GM13976 (cell line): ENCODE measurements around the gene KLRC2.
A peak's percentile ranks its signal among the peaks of the same experiment; 100 is the strongest.
"Not testable (repeated sequence)": the region's sequence is repeated elsewhere in the genome, so short reads cannot be mapped to it uniquely, and the experiment has no call there.

Experiments
- DNase-seq: peaks from one replicate; pipeline ENCODE4 v3.0.0; 2012; ENCODE audit warnings: low spot score
- in situ Hi-C: fragments of 300-500 bp; cut with MboI; formaldehyde crosslinking; loops from one replicate; pipeline ENCODE4 v1.12.0; 2022; ENCODE audit warnings: low sequenced_read_pairs, mixed read lengths, inconsistent platforms; ENCODE audit not compliant: unreplicated experiment
- TF ChIP-seq, protein P1 (sequence below): IDR thresholded peaks from 2 replicates; pipeline ENCODE4 v1.5.1; 2012; ENCODE audit warnings: borderline replicate concordance, mild to moderate bottlenecking; ENCODE audit not compliant: insufficient read depth; ENCODE audit errors: extremely low read depth, missing control alignments, control extremely low read depth

KLRC2 gene

DNA sequence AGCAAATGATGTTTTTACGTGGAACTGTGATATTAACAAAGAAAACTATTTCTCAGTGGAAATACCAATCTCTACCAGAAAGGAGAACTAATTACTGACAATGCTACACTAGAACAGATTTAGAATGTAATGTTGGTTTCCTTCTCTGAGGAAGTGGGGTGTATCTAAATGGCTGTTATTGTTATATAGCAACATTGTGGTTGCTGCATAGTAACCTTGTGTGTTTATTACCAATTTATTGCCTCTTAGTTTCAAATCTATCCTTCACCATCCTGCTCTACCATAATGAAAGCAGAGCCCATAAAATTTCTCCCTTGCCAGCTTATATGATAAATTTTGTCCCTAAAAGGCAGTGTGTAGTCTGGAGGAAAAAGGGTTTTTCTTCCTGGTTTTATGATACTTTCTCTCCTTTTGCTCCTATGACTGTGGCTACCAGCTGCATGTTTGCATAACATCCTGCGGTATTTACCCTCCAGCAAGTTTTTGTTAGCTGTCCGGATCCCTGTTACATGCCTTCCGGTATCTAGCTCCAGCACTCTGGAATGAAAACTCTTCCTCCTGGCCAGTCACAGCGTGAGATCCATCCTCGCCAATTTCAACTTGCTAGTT lies 40.3 kb downstream of the KLRC2 start:
- in situ Hi-C loops, result no loop called here
- TF ChIP-seq, protein P1, sequence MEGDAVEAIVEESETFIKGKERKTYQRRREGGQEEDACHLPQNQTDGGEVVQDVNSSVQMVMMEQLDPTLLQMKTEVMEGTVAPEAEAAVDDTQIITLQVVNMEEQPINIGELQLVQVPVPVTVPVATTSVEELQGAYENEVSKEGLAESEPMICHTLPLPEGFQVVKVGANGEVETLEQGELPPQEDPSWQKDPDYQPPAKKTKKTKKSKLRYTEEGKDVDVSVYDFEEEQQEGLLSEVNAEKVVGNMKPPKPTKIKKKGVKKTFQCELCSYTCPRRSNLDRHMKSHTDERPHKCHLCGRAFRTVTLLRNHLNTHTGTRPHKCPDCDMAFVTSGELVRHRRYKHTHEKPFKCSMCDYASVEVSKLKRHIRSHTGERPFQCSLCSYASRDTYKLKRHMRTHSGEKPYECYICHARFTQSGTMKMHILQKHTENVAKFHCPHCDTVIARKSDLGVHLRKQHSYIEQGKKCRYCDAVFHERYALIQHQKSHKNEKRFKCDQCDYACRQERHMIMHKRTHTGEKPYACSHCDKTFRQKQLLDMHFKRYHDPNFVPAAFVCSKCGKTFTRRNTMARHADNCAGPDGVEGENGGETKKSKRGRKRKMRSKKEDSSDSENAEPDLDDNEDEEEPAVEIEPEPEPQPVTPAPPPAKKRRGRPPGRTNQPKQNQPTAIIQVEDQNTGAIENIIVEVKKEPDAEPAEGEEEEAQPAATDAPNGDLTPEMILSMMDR, result no peak
- DNase-seq, result peak; percentile 21

DNA sequence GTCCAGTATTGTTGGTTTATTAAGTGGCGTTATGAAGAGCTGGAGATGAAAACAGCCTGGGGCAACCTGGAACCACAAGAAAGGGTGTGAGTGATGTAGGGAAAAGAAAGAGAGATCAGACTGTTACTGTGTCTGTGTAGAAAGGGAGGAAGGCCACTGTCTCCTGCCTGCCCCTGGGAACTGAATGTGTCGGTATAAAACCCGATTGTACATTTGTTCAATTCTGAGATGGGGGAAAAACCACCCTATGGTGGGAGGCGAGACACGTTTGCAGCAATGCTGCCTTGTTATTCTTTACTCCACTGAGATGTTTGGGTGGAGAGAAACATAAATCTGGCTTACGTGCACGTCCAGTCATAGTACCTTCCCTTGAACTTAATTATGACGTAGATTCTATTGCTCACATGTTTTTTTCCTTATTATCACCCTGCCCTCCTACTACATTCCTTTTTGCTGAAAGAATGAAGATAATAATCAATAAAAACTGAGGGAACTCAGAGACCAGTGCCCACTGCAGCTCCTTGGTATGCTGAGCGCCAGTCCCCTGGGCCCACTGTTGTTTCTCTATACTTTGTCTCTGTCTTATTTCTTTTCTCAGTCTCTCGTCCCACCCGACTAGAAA lies 41.2 kb downstream of the KLRC2 start:
- in situ Hi-C loops, DNase-seq: not testable (repeated sequence)

DNA sequence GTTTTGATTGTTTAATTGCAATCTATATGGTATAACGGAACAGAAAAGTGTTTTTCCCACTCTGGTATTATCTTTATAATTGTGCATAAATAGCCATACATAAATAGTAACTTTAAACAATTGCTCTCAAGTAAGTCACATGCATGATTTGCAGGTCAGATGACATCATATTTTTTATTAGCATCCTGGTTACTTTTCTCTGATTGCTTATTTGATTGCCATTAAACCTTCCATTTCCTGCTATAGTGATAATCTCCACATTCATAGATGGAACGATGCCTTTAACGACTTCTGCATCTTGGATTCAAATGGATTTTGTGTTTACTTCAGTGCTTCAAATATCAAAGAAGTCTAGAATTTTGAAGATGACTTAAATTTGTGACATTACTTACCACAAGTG lies 42.5 kb downstream of the KLRC2 start:
- in situ Hi-C loops, result no loop called here
- no peak for DNase-seq
- TF ChIP-seq, protein P1, result no peak

DNA sequence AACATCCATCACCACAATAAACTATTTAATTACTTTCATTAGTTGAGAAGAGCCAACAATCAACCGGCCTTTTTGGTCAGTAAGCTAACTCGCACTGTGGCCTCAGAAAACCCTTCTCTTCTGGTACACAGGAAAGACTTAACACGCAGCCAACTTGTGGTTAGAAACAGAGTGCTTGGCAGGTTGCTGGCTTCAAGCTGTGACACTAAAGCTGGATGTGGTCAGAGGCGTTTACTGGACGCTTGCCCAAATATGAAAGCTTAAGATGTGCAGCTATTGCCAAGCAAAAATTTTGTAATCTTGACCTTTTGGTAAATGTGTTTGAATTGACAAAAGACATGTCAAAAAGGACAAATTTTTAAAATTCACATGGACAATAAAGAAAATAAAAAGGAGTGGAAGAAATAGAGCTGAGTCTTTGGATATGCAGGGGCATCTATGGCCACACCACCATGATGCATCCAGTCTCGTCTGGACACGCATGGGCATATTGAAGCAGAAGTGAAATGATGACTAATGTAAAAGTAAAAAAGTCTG lies 43.3 kb downstream of the KLRC2 start:
- peak; percentile 24 for DNase-seq

DNA sequence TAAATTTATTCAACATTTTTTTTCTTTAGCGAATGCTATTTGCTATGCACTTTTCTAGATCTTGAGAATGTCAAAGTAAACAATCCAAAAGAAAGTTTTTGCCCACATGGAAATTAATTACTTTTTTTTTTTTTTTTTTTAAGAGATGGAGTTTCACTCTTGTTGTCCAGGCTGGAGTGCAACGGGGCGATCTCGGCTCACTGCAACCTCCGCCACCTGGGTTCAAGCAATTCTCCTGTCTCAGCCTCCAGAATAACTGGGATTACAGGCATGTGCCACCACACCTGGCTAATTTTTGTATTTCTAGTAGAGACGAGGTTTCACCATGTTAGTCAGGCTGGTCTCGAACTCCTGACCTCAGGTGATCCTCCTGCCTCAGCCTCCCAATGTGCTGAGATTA lies 44.8 kb downstream of the KLRC2 start:
- DNase-seq, in situ Hi-C loops: not testable (repeated sequence)

More for the DNA sequence above, 43.3 kb downstream of the KLRC2 start:
- TF ChIP-seq, protein P1, result no peak
- in situ Hi-C loops, result no loop called here

DNA sequence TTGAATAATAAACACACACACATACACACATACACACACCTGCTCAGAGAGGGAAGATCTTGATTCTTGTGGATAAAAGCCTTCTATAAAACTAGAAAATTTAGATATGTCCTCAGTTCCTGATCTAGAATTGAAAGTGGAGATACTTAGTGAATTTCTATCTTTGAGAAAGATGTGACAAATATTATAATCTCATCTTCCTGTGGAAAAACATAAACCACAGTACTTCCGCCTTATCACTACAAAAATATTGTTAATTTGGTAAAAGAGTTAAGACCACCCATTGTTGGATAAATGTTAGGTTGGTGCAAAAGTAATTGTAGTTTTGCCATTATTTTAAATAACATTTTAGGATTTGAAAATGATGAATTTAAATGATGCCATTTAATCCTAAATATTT lies 45.9 kb downstream of the KLRC2 start, which contains the start of gene KLRK1:
KLRK1 (minus strand) TSS at position 138 of the 400 bp plus-strand sequence. CDS start 1,231 bp downstream, outside the sequence.
- no peak for DNase-seq

DNA sequence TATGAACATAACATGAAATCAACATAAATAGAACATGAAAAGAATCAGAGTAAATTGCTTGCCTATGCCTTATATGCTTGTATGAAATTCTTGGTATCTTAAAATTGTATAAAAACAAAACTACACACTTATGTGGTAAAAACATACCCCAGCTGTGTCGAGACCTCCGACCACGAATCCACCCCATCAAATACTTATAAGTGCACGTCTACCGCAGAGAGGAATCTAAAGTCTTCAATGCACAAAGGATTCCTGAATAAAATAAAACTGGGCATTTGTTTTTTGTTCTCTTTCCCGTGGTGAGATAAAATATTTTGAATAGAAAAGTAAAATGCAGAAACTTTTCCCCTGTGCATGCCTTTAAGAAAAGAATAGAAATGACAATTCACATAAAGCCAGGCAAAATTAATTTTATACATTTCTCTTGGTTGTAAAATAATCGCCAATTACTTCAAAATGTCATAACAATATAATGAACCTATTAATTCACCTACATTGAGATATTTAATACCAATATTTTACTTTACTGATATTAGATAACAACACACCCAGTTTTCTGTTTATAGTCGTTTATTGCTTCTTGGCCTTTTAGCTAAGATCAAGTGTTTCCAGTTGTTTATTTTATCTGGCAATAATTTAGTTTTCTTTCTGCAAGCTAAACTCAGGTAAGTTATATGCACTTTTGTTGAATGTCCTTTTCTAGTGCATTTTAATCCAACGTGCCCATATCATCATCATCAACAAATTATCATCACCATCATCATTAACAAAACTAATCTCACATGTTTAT lies 47.0 kb downstream of the KLRC2 start:
- TF ChIP-seq, protein P1, result no peak
- in situ Hi-C loops, result no loop called here
- no peak for DNase-seq

More for the DNA sequence above, 45.9 kb downstream of the KLRC2 start, which contains the start of gene KLRK1:
- TF ChIP-seq, protein P1, result no peak
- in situ Hi-C loops, result no loop called here

DNA sequence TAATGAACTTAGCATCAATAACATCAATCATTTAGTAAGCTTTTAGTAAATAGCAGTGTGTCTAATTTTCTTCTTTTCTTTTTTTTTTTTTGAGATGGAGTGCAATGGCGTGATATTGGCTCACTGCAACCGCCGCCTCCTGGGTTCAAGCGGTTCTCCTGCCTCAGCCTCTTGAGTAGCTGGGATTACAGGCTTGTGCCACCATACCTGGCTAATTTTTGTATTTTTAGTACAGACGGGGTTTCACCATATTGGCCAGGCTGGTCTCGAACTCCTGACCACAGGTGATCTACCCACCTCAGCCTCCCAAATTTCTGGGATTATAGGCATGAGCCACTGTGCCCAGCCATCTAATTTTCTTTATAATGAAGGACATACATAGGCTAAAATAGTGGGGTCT lies 48.3 kb downstream of the KLRC2 start:
- DNase-seq, in situ Hi-C loops: not testable (repeated sequence)
